GM12875 (cell line): Measurements from ENCODE around the gene POU2F1.

Experiments
- H3K4me3 ChIP-seq: one replicate; pipeline ENCODE4 v1.5.1; 2011; ENCODE audit warnings: low read depth, low read length, control low read depth
- TF ChIP-seq, protein P1 (sequence below): IDR thresholded peaks from 2 replicates; pipeline ENCODE4 v1.5.1; 2011; ENCODE audit warnings: low read depth, mild to moderate bottlenecking, control low read depth, inconsistent platforms, low read length, moderate library complexity, borderline replicate concordance; ENCODE audit not compliant: insufficient read depth

The POU2F1 gene

DNA sequence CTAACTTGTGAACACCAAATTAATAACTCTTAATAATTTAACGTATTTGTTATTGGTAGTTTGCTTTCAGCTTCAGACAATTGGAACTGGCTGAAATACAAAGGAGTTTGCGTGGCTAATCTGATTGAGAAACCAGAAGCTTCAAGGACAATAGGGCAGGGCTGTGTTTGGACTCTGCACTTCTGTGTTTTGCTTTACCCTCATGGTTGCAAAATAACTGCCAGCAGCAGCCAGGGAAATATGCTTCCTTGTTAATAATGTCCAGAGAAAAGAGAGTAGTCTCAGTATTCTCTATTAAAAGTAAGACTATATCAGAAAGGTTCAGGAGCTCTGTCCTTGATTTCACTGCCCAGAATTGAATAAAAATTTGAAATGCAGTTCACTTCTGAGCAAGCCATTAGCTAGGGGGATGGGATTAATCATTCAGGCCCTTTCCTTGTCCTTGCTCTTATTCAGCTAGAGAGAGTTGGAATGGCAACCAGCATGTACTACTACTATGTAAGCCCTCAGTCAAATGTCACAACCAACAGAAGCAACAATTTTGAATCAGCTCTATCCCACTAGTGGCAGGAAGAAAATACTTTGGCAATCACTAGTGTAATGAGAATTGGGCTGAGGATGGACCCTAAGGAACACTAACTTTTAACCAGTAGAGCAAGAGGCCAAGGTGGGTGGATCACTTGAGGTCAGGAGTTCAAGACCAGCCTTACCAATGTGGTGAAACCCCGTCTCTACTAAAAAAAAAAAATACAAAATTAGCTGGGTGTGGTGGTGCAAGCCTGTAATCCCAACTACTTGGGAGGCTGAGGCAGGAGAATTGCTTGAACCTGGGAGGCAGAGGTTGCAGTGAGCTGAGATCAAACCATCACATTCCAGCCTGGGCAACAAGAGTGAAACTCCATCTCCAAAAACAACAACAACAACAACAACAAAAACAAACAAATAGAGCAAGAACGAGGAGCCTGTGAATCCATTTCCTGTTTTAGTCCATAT is 76.8 kb downstream of the POU2F1 start:
- TF ChIP-seq, protein P1, sequence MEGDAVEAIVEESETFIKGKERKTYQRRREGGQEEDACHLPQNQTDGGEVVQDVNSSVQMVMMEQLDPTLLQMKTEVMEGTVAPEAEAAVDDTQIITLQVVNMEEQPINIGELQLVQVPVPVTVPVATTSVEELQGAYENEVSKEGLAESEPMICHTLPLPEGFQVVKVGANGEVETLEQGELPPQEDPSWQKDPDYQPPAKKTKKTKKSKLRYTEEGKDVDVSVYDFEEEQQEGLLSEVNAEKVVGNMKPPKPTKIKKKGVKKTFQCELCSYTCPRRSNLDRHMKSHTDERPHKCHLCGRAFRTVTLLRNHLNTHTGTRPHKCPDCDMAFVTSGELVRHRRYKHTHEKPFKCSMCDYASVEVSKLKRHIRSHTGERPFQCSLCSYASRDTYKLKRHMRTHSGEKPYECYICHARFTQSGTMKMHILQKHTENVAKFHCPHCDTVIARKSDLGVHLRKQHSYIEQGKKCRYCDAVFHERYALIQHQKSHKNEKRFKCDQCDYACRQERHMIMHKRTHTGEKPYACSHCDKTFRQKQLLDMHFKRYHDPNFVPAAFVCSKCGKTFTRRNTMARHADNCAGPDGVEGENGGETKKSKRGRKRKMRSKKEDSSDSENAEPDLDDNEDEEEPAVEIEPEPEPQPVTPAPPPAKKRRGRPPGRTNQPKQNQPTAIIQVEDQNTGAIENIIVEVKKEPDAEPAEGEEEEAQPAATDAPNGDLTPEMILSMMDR, result no peak
- H3K4me3 ChIP-seq, result no peak overlapping the region

GRCh38 chr1:167298325-167298724 is 77.6 kb downstream of the POU2F1 start:
- TF ChIP-seq, protein P1, result no peak
- no peak overlapping the region for H3K4me3 ChIP-seq

- H3K4me3 ChIP-seq, result no peak overlapping the region
- TF ChIP-seq, protein P1, result no peak
These were observed 80.7 kb downstream of the POU2F1 start for GRCh38 chr1:167301355-167301754.

- H3K4me3 ChIP-seq, result no peak overlapping the region
- TF ChIP-seq, protein P1, result no peak
These were observed 83.5 kb downstream of the POU2F1 start for GRCh38 chr1:167304165-167304564.

GRCh38 chr1:167305059-167305705 is 84.5 kb downstream of the POU2F1 start:
- H3K4me3 ChIP-seq, result no peak overlapping the region
- TF ChIP-seq, protein P1, result no peak

DNA sequence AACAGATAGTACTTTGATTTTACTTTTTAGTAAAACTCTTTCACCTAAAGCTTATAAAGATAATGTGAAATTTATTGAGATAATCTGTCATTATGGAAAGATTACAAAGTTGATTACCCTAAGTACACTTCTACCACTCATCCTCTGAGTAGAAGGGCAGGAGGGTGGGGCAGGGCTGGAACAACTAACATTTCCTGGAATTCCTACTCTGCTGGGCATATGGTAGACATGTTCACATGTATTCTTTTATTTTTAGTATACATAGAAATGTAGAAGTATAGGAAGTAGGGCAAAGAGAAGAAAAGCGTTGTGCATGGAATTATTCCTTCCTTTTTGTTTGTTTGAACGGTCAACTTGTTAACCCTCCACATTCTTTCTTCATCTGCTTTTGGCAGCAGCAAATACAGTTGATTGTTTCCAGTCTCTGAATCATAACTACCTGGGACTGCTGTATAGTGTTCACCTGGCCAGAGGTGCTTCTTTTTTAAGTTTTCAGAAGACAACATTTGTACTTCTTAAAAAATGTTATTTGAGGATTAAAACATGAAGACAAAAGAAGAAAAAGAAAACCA is 85.1 kb downstream of the POU2F1 start:
- H3K4me3 ChIP-seq, result no peak overlapping the region
- TF ChIP-seq, protein P1, result no peak
